BJ (cell line): ENCODE measurements around the gene SECISBP2L. TPM values are rescaled to one million over a fixed set of nuclear protein-coding genes. Genes with fewer than 3 reads are reported as not detected.

Source experiments
- CTCF ChIA-PET: fragments of 350-600 bp; formaldehyde crosslinking; extraction: SDS; loops from one replicate; lab custom pipeline; 2021; ENCODE audit warnings: antibody characterized with exemption, inconsistent platforms; lab: Yijun Ruan, JAX
- POLR2A ChIA-PET: fragments of 300-600 bp; sonication (Branson Sonifier 250); formaldehyde crosslinking; extraction: SDS; loops from one replicate; lab custom pipeline; 2021; ENCODE audit warnings: antibody characterized with exemption; lab: Charles Lee
- DNase-seq: peaks from one replicate; pipeline ENCODE4 v3.0.0-alpha.2; 2011; ENCODE audit warnings: low read depth
- H3K27me3 ChIP-seq: 2 replicates; pipeline ENCODE4 v1.6.0; 2011; ENCODE audit warnings: low read length; ENCODE audit not compliant: control insufficient read depth, insufficient read depth
- H3K36me3 ChIP-seq: 2 replicates; pipeline ENCODE4 v1.5.1; 2011; ENCODE audit warnings: low read length; ENCODE audit not compliant: control insufficient read depth, insufficient read depth
- H3K4me3 ChIP-seq: 2 replicates; pipeline ENCODE4 v1.5.1; 2011; ENCODE audit warnings: low read depth, mild to moderate bottlenecking, control low read depth, low read length
- polyA plus RNA-seq: library from polyadenylated mRNA; depleted of rRNA; stranded (reverse); fragments of >200 nt; gene quantifications from 2 replicates; pipeline ENCODE4 v1.2.3, GENCODE V29; 2011
- TF ChIP-seq, protein P1 (sequence below): IDR thresholded peaks from 2 replicates; pipeline ENCODE4 v1.5.1; 2011; ENCODE audit warnings: low read depth, mild to moderate bottlenecking, control low read depth, inconsistent platforms, low read length, moderate library complexity; ENCODE audit not compliant: insufficient read depth

SECISBP2L gene
- polyA plus RNA-seq, 1 experiment, result 23.8 TPM

DNA sequence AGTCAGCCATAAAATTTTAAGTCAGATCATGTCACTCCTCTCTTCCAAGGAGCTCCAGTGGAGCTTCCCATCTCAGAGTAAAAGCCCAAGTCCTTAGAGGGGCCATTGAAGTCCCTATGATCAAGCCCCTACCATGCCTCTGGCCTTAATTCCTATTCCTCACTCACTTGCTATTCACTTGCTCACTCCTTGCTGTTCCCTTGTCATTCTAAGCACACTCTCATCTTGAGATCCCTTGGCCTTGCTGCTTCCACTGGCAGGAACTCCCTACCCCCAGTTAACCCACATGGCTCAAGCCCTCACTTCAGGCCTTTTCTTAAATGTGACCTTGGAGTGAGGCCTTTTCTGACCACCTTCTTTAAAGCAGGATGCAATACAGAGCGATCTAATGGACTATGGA is 12.3 kb upstream of the SECISBP2L start:
- ChIA-PET POLR2A (no interaction called here), CTCF (no interaction called here)
- Histone ChIP-seq H3K27me3 (no peaks in the 10 kb centered on the region), H3K4me3 (no peak overlapping the region), H3K36me3 (no peaks in the 10 kb centered on the region)
- TF ChIP-seq, protein P1, sequence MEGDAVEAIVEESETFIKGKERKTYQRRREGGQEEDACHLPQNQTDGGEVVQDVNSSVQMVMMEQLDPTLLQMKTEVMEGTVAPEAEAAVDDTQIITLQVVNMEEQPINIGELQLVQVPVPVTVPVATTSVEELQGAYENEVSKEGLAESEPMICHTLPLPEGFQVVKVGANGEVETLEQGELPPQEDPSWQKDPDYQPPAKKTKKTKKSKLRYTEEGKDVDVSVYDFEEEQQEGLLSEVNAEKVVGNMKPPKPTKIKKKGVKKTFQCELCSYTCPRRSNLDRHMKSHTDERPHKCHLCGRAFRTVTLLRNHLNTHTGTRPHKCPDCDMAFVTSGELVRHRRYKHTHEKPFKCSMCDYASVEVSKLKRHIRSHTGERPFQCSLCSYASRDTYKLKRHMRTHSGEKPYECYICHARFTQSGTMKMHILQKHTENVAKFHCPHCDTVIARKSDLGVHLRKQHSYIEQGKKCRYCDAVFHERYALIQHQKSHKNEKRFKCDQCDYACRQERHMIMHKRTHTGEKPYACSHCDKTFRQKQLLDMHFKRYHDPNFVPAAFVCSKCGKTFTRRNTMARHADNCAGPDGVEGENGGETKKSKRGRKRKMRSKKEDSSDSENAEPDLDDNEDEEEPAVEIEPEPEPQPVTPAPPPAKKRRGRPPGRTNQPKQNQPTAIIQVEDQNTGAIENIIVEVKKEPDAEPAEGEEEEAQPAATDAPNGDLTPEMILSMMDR, result no peak
- no peak for DNase-seq

DNA sequence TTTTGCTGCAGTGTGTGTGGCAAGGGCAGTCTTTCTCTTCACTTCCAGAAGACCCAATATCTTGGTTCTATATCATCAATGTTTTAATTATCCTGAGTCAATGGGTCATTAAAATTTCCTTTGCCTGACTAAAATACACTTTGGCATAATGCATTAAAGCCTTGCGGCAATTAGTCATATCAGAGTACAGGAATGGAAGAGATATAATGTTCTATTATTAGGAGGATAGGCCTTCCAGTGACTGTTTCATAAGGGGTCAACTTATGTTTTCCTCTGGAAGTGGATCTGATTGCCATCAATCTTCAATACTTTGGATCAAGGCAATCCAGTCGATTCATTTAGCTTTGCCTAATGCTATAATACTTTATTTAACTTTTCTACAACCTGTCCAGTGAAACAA is 9.4 kb upstream of the SECISBP2L start:
- POLR2A ChIA-PET, result no interaction called here
- Histone ChIP-seq H3K36me3 (no peaks in the 10 kb centered on the region), H3K4me3 (no peak overlapping the region), H3K27me3 (no peaks in the 10 kb centered on the region)
- DNase-seq, result no peak
- CTCF ChIA-PET, result no interaction called here
- TF ChIP-seq, protein P1, result no peak

DNA sequence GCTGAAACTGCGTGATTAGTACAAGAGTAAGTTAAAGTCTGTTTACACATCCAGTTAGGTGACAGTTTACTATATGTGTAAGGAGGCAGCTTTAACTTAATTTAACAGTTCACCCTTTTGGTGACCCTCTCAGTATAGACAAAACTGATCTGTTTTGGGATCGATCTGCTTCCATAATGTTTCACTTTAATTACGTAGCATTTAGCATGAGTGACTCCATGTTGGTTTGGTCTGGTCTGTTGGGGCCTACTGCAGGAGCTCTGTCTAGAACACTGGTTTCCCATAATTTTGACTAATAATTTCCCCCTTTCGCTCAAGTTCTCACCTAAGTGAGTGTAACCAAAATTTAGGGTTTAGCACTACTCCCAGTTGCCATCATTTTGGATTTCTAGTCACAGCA is 6.4 kb upstream of the SECISBP2L start:
- H3K4me3 ChIP-seq, result no peak overlapping the region
- POLR2A ChIA-PET, result no interaction called here
- TF ChIP-seq, protein P1, result no peak
- CTCF ChIA-PET, result no interaction called here
- H3K27me3 ChIP-seq, result no peaks in the 10 kb centered on the region
- H3K36me3 ChIP-seq, result no peaks in the 10 kb centered on the region
- no peak for DNase-seq

DNA sequence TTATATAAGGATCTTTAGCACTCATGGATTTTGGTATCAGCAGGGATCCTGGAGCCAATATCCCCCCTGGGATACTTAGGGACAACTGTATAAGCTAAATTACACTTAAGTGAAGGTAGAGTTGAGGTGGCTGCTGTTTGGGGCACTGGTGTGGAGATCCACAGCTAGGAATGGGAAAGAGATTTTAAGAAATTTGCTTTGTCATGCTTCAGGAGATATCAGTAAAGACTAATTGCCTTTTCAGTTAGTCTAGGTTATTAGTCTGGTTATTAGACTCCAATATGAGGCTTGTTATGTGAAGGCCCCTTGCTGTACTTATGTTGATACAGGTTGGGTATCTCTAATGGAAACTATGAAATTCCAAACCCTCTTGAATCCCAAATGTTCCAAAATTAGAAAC is 1.2 kb upstream of the SECISBP2L start:
- ChIA-PET CTCF (interaction anchor here (0.7 to 1.8 kb wide), 3 partner anchors 13 to 77 kb away, joined by 3 to 6 read pairs (median 5); no protein-coding TSS in a partner anchor), POLR2A (no interaction called here)
- no peaks in the 10 kb centered on the region for H3K27me3 ChIP-seq
- H3K36me3 ChIP-seq, result no peaks in the 10 kb centered on the region
- TF ChIP-seq, protein P1, result no peak
- H3K4me3 ChIP-seq, result no peak overlapping the region
- no peak for DNase-seq

DNA sequence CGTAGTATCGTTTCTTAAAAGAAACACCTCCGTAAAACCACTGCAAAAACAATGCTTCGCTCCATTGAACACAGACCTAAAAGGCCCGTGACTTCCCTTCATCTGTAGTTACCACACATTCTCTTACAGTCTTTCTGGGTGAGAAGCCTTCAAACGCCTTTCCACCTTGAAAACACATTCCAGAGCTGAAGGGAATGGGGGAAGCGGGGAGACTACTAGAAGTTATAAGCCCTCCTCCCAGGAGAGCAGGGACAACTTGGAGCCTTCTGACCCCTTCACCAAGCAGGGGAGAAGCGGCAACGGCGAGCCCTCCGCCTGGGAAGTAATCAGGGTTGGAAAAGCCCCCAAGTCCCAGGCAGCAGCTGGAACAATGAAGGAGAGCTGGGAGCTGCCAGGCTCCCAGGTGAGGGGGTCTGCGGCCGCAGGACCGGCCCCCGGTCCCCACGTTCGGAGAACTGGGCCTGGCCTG is 461 bp downstream of the SECISBP2L start:
- Histone ChIP-seq H3K36me3 (no peaks in the 10 kb centered on the region), H3K4me3 (peak overlapping the region; percentile 98), H3K27me3 (no peaks in the 10 kb centered on the region)
- TF ChIP-seq, protein P1, result no peak
- POLR2A ChIA-PET, result interaction anchor here (0.6 kb wide), 2 partner anchors 56 to 551 kb away, joined by 3 read pairs; no protein-coding TSS in a partner anchor
- DNase-seq, result no peak
- CTCF ChIA-PET, result interaction anchor here (0.5 to 1.6 kb wide), 5 partner anchors 11 to 1100 kb away, joined by 3 to 4 read pairs (median 3); no protein-coding TSS in a partner anchor
